Measurements from ENCODE around the gene LPCAT2. TPM values are rescaled to one million over a fixed set of nuclear protein-coding genes. Genes with fewer than 3 reads are reported as not detected.

LPCAT2 gene
- total RNA-seq, 1 donor from 2014 or later: 74.4 TPM

GRCh38 chr16:55489119-55489955 lies 19.5 kb upstream of the LPCAT2 start:
- H3K9me3 Mint-ChIP-seq (ENCODE audit: unreplicated experiment): no peaks in the 10 kb centered on the region
- H3K4me1 Mint-ChIP-seq (ENCODE audit: low read depth, unreplicated experiment): peaks cover 38% of the 10 kb centered on the region
- Histone ChIP-seq H3K4me1 (ENCODE audit: insufficient read depth, low read length) (peaks cover 13% of the 10 kb centered on the region), H3K36me3 (ENCODE audit: insufficient read depth, low read length) (peaks cover 71% of the 10 kb centered on the region), H3K9ac (ENCODE audit: low read length) (no peak overlapping the region), H3K27ac (ENCODE audit: low read depth, low read length) (no peak overlapping the region), H3K4me2 (ENCODE audit: low read length) (no peak overlapping the region), H3K9me3 (ENCODE audit: insufficient read depth, low read depth, low read length) (no peaks in the 10 kb centered on the region), H3K79me2 (ENCODE audit: insufficient read depth, low read length) (peaks cover 10% of the 10 kb centered on the region), H2AFZ (ENCODE audit: low read depth, low read length) (no peak overlapping the region), H4K20me1 (ENCODE audit: insufficient read depth, low read length) (peaks cover 9% of the 10 kb centered on the region), H3K4me3 (ENCODE audit: insufficient read depth, low read depth, low read length) (no peak overlapping the region), H3K27me3 (ENCODE audit: insufficient read depth, low read length) (no peaks in the 10 kb centered on the region)
- H3K36me3 Mint-ChIP-seq (ENCODE audit: low read depth, unreplicated experiment): peaks cover 78% of the 10 kb centered on the region
- peak overlapping the region; percentile 45 for H3K4me3 Mint-ChIP-seq (ENCODE audit: unreplicated experiment)
- DNase-seq (ENCODE audit: low read depth) (no peak), FAIRE-seq (no peak)
- TF ChIP-seq EZH2 (IDR thresholded peaks at IDR 0.05; ENCODE audit: insufficient read depth, low read length) (no peak), CTCF (IDR thresholded peaks at IDR 0.05; ENCODE audit: insufficient read depth, low read depth, low read length) (no peak)
- no peaks in the 10 kb centered on the region for H3K27me3 Mint-ChIP-seq (ENCODE audit: low read depth, unreplicated experiment)
- H3K27ac Mint-ChIP-seq (ENCODE audit: unreplicated experiment): no peak overlapping the region

DNA sequence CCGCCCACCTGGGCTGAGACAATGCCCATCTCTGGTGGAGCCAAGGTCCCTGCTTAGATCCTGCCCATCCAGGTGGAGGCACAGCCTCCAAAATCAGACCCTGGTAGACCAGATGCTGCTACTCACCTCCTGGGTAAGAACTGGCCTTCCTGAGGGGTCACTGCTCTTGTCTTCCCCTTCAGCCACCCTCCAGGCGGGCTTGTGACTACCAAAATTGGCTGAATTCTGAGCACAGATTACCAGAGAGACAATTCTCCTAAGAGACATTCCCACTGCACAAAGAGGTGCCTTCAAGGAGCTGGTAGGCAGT lies 19.0 kb upstream of the LPCAT2 start:
- H3K4me3 ChIP-seq (ENCODE audit: insufficient read depth, low read depth, low read length): no peak overlapping the region
- peaks cover 37% of the 10 kb centered on the region for H3K4me1 Mint-ChIP-seq (ENCODE audit: low read depth, unreplicated experiment)
- peaks cover 72% of the 10 kb centered on the region for H3K36me3 Mint-ChIP-seq (ENCODE audit: low read depth, unreplicated experiment)
- H3K27ac Mint-ChIP-seq (ENCODE audit: unreplicated experiment): no peak overlapping the region
- H4K20me1 ChIP-seq (ENCODE audit: insufficient read depth, low read length): peaks cover 7% of the 10 kb centered on the region
- H3K9ac ChIP-seq (ENCODE audit: low read length): no peak overlapping the region
- peak overlapping the region; percentile 34 for H3K4me3 Mint-ChIP-seq (ENCODE audit: unreplicated experiment)
- no peak overlapping the region for H3K4me2 ChIP-seq (ENCODE audit: low read length)
- H3K27me3 ChIP-seq (ENCODE audit: insufficient read depth, low read length): no peaks in the 10 kb centered on the region
- TF ChIP-seq CTCF (IDR thresholded peaks at IDR 0.05; ENCODE audit: insufficient read depth, low read depth, low read length) (no peak), EZH2 (IDR thresholded peaks at IDR 0.05; ENCODE audit: insufficient read depth, low read length) (no peak)
- H3K79me2 ChIP-seq (ENCODE audit: insufficient read depth, low read length): peaks cover 7% of the 10 kb centered on the region
- H3K27me3 Mint-ChIP-seq (ENCODE audit: low read depth, unreplicated experiment): no peaks in the 10 kb centered on the region
- no peaks in the 10 kb centered on the region for H3K9me3 Mint-ChIP-seq (ENCODE audit: unreplicated experiment)
- H3K4me1 ChIP-seq (ENCODE audit: insufficient read depth, low read length): peaks cover 19% of the 10 kb centered on the region
- H2AFZ ChIP-seq (ENCODE audit: low read depth, low read length): no peak overlapping the region
- no peak for DNase-seq (ENCODE audit: low read depth)
- H3K9me3 ChIP-seq (ENCODE audit: insufficient read depth, low read depth, low read length): no peaks in the 10 kb centered on the region
- peaks cover 67% of the 10 kb centered on the region for H3K36me3 ChIP-seq (ENCODE audit: insufficient read depth, low read length)
- FAIRE-seq: no peak
- H3K27ac ChIP-seq (ENCODE audit: low read depth, low read length): no peak overlapping the region

DNA sequence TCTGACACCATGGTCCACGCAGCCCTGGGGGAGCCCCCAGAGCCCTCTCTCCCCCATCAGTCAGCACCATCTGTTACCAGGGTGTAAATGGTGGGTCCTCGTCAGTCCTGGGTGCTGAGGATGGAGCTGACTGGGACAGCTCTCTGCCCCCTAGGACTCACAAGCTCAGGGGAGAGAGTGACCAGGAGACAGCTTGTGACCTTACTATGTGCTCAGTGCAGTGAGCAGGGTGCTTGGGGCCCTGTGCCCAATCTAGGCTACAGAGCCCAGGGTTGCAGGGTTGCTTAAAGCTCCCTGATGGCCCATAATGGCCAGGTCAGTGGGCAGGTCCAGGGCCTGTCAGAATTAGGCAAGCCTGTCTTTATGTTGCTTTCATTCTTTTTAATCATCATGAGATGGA lies 18.6 kb upstream of the LPCAT2 start:
- no peak overlapping the region for H3K4me3 ChIP-seq (ENCODE audit: insufficient read depth, low read depth, low read length)
- Mint-ChIP-seq H3K27ac (ENCODE audit: unreplicated experiment) (no peak overlapping the region), H3K27me3 (ENCODE audit: low read depth, unreplicated experiment) (no peaks in the 10 kb centered on the region), H3K4me1 (ENCODE audit: low read depth, unreplicated experiment) (peaks cover 40% of the 10 kb centered on the region), H3K36me3 (ENCODE audit: low read depth, unreplicated experiment) (peaks cover 69% of the 10 kb centered on the region), H3K4me3 (ENCODE audit: unreplicated experiment) (no peak overlapping the region), H3K9me3 (ENCODE audit: unreplicated experiment) (no peaks in the 10 kb centered on the region)
- H2AFZ ChIP-seq (ENCODE audit: low read depth, low read length): no peak overlapping the region
- H3K79me2 ChIP-seq (ENCODE audit: insufficient read depth, low read length): peaks cover 3% of the 10 kb centered on the region
- H3K4me2 ChIP-seq (ENCODE audit: low read length): no peak overlapping the region
- peaks cover 23% of the 10 kb centered on the region for H3K4me1 ChIP-seq (ENCODE audit: insufficient read depth, low read length)
- DNase-seq (ENCODE audit: low read depth): no peak
- FAIRE-seq: no peak
- no peaks in the 10 kb centered on the region for H3K9me3 ChIP-seq (ENCODE audit: insufficient read depth, low read depth, low read length)
- peaks cover 63% of the 10 kb centered on the region for H3K36me3 ChIP-seq (ENCODE audit: insufficient read depth, low read length)
- no peak overlapping the region for H3K9ac ChIP-seq (ENCODE audit: low read length)
- H3K27ac ChIP-seq (ENCODE audit: low read depth, low read length): no peak overlapping the region
- no peaks in the 10 kb centered on the region for H3K27me3 ChIP-seq (ENCODE audit: insufficient read depth, low read length)
- no peak for TF ChIP-seq EZH2 (IDR thresholded peaks at IDR 0.05; ENCODE audit: insufficient read depth, low read length)
- TF ChIP-seq CTCF (IDR thresholded peaks at IDR 0.05; ENCODE audit: insufficient read depth, low read depth, low read length): no peak
- peaks cover 4% of the 10 kb centered on the region for H4K20me1 ChIP-seq (ENCODE audit: insufficient read depth, low read length)
